HG03432 (cell line): ENCODE results near the gene MTHFR.

Experiments
- ATAC-seq: cut with Tn5 transposase; IDR thresholded peaks from one replicate; pipeline ENCODE4 v1.9.1; 2021; ENCODE audit warnings: mild to moderate bottlenecking, moderate library complexity; ENCODE audit not compliant: unreplicated experiment

MTHFR gene

DNA sequence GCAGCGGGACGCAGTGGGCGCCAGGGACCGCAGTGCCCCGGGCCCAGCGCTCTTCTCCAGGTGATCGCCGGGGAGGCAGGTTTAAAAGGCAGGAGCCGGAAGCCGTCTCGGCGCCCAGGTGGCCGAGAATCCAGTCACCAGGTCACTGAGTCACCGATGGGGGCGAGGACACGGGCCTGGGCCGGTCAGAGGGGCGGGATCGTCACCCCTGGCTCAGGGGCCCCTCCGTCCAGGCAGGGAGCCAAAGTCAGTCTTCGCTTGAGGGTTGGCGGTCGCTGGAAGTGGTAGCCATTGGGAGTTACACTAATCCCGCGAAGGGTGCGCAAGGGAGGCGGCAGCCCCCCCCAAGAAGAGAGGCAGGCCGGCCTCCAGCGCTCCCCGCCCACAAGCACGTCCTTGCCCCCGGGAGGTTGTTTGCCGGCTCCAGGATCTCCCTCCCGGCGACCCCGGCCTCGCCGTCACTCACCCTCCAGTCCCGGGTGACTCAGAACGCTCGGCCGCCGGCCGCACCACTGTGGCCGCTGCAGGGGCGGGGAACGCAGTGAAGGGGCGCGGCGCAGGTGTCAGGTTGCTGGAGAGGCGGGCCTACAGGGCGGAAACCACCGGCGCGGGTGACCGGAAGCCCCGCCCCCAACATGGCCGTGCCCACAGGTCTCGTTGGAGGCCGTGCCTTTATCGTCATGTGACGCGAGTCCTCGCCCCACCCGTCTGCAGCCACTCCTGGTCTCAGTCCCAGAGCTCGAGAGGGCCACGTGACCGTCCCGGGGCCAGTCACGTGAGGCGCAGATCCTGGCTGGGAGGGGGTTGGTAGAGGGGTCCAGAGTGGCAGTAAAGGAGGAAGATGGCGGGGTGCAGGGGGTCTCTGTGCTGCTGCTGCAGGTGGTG is at the start of gene MTHFR, which contains the start of gene CLCN6:
TSS of gene MTHFR (minus strand) at position 543 of the 885 bp plus-strand sequence. CDS start 2,848 bp downstream, outside the sequence.
TSS of gene CLCN6 (plus strand) at position 770 of the 885 bp plus-strand sequence. CDS start at position 842, 72 bp downstream.
- ATAC-seq, result peak; percentile 87

DNA sequence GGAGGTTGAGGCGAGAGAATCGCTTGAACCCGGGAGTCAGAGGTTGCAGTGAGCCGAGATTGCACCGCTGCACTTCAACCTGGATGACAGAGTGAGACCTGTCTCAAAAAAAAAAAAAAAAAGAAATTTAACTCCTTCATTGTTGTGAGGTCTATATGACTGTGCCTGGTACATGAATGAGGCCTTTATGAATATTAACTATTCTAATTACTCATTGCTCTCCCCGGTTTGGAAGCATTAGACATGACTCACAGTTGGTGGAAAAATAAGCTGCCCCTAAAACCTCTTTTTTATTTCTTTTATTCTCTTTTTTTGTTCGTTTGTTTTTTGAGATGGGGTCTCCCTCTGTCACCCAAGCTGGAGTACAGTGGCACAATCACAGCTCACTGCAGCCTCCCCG is 49.7 kb upstream of the MTHFR start:
- ATAC-seq, result no peak

DNA sequence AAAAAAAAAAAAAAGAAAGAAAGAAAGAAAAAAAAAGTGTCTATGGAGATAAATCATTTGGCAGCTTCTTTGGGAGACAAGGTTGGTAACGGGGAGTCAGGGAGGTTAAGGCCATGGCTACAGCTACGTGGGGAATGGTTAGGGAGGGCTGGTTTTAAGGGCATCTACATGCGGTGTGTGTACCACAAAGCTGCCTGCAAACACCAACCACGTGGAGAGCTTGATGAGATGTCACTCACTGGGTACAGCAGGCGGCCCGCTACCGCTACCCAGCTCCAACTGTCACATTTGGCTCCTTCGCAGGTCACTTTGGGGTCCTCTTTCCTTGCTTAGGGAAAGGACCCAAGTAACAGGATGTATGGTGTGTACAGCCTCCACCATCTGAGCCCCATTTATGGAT is 48.8 kb upstream of the MTHFR start:
- ATAC-seq, result no peak

- no peak for ATAC-seq
Observed at GRCh38 chr1:11851180-11851579, 45.4 kb upstream of the MTHFR start.

DNA sequence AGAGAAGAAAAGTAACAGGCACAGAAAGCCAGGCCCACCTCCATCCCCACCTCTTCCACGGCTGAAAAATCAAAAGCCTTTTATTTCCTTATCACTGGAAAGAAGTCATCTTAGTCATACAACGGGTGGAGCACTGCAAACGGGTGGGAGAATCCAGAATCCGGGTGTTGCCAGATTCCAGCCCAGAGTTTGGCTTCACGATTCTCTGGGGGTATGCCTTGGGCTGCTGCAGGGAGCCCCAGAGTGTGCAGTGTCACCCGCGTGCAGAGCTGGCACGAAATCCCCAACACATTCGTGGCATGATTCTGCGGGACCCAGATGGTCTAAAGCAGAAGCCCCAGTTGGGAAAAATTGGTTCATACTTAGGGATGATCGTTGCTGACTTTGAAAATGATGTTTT is 44.4 kb upstream of the MTHFR start:
- ATAC-seq, result no peak

DNA sequence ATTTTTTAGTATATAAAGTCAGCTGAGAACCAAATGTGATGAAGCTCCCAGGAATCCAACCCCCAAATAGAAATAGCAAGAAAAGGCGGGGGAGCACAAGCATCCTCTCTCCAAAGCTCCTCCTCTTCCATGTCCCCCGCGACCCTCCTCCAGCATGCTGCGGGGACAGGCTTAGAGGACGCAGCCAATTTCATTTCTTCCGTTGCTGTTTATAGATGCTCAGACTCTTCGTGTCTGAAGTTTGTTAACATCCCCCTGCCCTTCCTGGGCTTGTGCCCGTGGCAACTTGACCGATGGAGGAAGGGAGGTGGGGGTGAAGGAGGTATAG is 42.6 kb upstream of the MTHFR start:
- no peak for ATAC-seq

DNA sequence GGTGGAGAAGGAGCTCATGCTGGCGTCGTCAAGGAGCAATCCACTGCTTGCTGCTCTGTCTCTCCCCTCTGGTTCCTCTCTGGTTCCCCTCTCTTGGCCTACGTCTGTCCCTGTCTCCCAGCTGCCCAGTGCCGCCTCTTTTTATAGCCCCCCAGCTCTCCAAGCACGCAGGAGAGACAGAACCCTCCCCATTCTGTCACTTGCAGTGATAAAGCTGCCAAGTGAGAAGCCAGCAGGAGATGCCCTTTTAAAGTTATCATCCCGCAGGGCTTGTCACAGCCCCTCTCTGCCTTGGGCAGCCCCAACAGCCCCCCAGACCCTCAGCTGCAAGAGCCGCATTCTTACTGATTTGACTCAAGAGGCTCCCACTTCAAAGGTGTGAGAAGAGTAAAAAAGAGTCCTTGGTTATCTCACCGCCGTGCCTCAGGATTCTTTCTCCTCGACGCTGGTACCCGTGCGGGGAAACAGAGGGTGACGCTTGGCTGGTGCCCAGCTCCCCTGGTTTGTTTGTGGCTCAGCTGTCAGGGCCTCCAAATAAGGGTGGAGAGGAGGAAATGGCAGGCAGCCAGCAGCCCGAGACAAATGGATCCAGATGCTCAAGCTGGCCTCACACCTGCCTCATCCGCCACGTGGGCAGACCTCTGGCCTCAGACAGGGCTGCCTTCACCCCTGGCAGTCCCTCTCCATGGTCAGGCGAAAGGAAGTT is 42.1 kb upstream of the MTHFR start, which contains the start of gene NPPA:
TSS of gene NPPA (minus strand) at position 117 of the 706 bp plus-strand sequence. CDS start at position 18, 99 bp downstream.
- ATAC-seq, result no peak

DNA sequence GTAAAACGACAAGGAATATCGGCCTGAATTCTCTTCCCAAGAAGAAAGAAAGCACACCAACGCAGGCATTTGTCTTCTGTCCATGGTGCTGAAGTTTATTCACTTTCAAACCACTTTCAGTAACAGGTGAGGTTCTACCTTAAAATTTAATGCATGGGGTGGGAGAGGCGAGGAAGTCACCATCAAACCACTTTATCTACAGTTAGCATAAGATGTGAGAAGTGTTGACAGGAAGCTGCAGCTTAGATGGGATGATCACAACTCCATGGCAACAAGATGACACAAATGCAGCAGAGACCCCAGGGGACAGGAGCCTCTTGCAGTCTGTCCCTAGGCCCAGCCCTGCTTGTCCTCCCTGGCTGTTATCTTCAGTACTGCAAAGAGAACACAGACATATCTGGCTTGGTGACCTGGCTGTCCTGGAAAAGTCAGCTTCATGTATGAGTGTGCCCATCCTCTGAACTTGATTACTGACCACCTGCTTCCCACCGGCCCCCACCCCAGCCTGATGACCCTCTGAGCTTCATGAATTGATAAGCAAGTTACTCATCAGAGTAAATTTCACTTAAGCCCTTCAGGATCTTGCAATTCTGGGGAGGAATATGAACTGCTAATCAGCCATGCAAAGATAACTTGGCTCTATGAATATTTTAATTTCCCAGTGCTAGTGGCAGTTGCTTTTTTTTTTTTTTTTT is 40.0 kb upstream of the MTHFR start:
- no peak for ATAC-seq

DNA sequence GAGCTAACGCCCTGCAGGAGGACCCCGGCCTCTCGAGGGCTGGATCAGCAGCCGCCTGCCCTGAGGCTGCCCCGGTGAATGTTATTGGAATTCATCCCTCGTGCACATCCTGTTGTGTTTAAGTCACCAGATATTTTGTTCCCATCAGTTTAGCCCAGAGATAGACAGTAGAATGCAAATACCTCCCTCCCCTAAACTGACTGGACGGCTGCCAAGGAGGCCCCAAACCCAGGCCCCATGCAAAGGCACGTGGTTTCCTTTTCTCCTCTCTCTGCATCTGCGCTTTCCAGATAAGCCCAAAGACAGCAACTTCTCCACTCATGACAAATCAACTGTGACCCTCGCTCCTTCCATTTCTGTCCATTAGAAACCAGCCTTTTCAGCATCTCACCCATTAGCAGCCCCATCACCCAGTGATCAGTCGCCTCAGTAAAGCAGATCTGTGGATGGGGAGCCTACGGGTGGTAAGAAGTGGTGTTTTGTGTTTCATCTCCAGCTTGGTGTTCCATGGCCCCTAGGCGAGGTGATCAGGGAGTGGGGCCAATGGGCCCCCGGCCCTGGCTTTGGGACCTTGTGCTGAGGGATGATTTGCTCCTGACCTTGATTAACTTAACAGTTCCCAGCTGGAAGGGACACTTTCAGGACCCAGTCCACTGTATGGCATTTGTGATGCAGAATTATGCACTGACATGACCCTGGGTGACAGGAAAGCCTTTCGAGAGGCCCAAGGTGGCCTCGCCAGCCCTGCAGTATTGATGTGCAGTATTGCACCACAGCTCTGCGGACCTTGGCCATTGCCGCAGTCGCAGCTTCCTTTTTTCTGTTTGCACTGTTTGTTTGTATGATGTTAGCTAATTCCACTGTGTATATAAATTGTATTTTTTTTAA is 36.6 kb upstream of the MTHFR start:
- ATAC-seq, result no peak

DNA sequence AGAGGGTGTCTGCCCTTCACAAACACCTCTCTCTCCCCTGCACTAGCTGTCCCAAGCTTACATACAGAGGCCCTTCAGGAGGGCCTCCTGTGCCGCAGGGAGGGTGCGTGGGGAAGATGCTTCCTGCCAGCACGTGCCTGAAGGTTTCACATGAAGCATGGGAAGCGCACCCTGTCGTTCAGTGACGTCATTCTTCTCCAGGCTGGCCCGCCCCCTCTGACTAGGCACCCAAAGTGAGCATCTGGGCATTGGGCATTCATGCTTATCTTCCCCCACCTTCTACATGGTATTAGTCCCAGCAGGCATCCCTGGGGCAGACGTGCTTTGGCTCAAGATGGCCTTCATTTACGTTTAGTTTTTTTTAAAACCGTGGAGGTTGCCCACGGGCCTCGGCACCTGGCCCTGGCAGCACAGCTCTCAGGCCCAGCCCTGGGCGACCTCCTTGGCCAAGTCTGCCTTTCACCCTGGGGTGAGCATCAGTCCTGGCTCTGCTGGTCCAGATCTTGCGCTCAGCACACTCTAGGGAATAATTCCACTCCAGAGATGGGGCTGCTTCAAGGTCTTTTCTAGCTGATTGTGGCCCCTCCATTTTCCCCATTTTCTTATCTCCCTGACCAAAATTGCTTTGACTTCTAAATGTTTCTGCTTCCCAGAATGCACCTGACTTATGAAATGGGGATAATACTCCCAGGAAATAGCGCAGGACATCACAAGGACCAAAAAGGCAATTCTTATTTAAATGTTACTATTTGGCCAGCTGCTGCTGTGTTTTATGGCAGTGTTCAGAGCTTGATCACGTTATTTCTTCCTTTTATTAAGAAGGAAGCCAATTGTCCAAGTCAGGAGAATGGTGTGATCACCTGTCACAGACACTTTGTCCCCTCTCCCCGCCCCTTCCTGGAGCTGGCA is 35.7 kb upstream of the MTHFR start:
- ATAC-seq, result no peak

- no peak for ATAC-seq
Observed at GRCh38 chr1:11839727-11840705, 34.3 kb upstream of the MTHFR start.

DNA sequence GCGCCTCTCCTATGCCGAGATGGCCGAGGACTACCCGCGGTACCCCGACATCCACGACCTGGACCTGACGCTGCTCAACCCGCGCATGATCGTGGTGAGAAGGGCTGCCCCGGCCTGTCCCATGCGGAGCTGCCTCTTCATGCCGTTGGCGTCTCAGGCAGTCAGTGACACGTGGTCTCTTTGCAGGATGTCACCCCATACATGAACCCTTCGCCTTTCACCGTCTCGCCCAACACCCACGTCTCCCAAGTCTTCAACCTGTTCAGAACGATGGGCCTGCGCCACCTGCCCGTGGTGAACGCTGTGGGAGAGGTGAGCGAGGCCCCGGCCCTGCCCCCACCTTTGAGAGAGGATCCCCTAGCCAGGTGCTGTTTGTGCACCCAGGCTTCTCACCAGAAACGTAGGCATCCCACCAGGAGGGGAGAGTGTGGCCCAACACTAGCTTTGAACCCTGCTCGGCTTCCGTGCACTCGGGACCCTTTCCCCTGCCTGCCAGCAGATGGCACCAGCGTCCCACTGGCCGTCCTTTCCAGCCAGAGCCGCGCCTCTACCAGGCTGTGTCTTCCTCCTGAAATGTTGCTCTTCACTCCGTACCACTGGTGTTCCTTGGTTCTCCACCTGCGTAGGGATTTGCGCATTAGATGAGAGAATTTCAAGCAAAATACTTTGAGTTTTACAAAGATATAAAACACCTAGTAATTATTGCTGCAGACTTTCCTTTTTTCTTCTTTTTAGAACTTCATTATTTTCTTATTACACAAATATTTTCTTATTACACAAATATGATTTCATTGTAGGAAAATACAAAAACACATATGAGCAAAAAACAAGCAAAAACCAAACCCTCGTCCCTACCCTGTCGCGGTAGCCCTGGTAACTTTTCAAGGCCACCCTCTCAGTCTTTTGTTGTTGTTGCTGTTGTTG is 32.8 kb upstream of the MTHFR start:
- ATAC-seq, result no peak

DNA sequence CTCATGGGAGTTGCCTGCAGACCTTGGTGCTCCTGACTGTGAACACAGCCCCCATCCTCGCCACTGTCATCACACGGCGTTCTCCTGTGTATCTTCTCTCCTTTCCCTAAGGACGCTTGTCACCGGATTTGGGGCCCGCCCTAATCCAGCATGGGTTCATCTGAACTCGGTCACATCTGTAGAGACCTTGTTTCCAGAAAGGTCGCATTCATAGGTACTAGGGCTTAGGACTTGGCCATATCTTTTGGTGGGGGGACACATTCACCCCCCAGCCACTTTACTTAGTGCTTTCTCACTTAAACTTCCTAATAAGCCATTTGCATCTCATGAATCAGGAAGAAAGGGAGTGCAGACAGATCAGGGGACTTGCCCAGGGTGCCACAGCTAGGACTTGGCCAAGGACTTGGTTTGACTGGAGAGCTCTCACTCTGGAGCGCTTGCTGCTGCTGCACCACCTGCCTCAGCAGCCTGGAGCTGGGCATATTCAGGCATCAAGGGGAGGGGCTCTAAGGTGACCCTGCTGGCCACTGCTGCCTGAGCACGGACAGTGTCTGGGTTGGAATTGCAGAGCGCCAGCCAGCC is 32.1 kb upstream of the MTHFR start:
- ATAC-seq, result no peak

DNA sequence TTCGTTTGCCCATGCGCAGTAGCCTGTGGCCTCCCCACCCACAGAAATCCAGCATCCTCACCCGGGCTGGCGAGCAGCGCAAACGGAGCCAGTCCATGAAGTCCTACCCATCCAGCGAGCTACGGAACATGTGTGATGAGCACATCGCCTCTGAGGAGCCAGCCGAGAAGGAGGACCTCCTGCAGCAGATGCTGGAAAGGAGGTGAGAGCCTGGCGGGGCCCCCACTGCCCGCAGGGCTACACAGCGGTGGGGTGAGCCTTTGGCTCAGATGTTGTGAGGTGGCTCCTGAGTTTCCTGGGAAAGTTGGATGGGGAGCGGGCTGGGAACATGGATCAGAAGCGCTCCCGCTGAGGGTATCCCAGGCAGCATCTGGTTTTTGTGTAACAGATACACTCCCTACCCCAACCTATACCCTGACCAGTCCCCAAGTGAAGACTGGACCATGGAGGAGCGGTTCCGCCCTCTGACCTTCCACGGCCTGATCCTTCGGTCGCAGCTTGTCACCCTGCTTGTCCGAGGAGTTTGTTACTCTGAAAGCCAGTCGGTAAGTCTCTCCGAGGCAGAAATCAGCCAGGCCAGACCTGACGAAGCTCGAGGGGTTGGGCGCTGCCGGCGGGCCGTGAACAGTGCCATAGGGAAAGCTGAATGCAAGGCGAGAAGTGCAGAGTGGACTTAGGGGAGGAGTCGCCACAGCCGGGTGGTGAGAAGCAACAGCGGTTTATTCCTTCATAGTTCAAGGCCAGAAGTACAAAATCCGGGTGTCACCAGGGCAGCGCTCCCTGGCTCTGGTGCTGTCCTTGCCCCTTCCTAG is 31.4 kb upstream of the MTHFR start:
- ATAC-seq, result no peak

GRCh38 chr1:11835441-11836225 is 29.9 kb upstream of the MTHFR start:
- no peak for ATAC-seq
